HuH-7.5 (cell line): Measurements from ENCODE around the gene NDE1.
"Not testable (repeated sequence)": the region's sequence is repeated elsewhere in the genome, so short reads cannot be mapped to it uniquely, and the experiment has no call there.

ENCODE experiments used
- DNase-seq: peaks from one replicate; pipeline ENCODE4 v3.0.0; 2011; ENCODE audit warnings: low spot score

Gene NDE1

GRCh38 chr16:15701367-15701766 lies 51.3 kb downstream of the NDE1 start:
- no peak for DNase-seq

GRCh38 chr16:15701975-15702970 lies 52.2 kb downstream of the NDE1 start:
- no peak for DNase-seq

- DNase-seq: no peak
These were observed 53.1 kb downstream of the NDE1 start for GRCh38 chr16:15703029-15703736.

GRCh38 chr16:15704545-15704987 lies 54.5 kb downstream of the NDE1 start:
- peak; percentile 71 for DNase-seq

GRCh38 chr16:15705064-15705565 lies 55.1 kb downstream of the NDE1 start:
- no peak for DNase-seq

GRCh38 chr16:15707332-15707731 lies 57.3 kb downstream of the NDE1 start:
- no peak for DNase-seq

- no peak for DNase-seq
These were observed 58.1 kb downstream of the NDE1 start for GRCh38 chr16:15708096-15708495.

- no peak for DNase-seq
These were observed 59.0 kb downstream of the NDE1 start for GRCh38 chr16:15708997-15709396.

GRCh38 chr16:15714393-15715172 lies 64.5 kb downstream of the NDE1 start:
- DNase-seq: no peak

- DNase-seq: no peak
These were observed 65.2 kb downstream of the NDE1 start for GRCh38 chr16:15715221-15715620.

GRCh38 chr16:15716694-15717447 lies 66.8 kb downstream of the NDE1 start:
- no peak for DNase-seq

GRCh38 chr16:15721018-15721417 lies 71.0 kb downstream of the NDE1 start:
- no peak for DNase-seq

- no peak for DNase-seq
These were observed 73.8 kb downstream of the NDE1 start for GRCh38 chr16:15723808-15724207.

- DNase-seq: no peak
These were observed 75.7 kb downstream of the NDE1 start for GRCh38 chr16:15725641-15726240.

GRCh38 chr16:15726715-15727114 lies 76.7 kb downstream of the NDE1 start:
- no peak for DNase-seq

GRCh38 chr16:15727697-15728096 lies 77.7 kb downstream of the NDE1 start:
- DNase-seq: not testable (repeated sequence)

- no peak for DNase-seq
These were observed 79.1 kb downstream of the NDE1 start for GRCh38 chr16:15729152-15729551.

GRCh38 chr16:15732416-15732815 lies 82.4 kb downstream of the NDE1 start:
- DNase-seq: no peak

- DNase-seq: no peak
These were observed 85.6 kb downstream of the NDE1 start for GRCh38 chr16:15735610-15736009.

- no peak for DNase-seq
These were observed 86.5 kb downstream of the NDE1 start for GRCh38 chr16:15736529-15736928.

GRCh38 chr16:15737140-15737644 lies 87.1 kb downstream of the NDE1 start:
- no peak for DNase-seq
